Retinal pigment epithelial cell (primary cell): Measurements from ENCODE around the gene ZFPM1.
"Not testable (repeated sequence)": the region's sequence is repeated elsewhere in the genome, so short reads cannot be mapped to it uniquely, and the experiment has no call there.

Experiments used
- DNase-seq: peaks from one replicate; pipeline ENCODE4 v3.0.0-alpha.2; 2010; ENCODE audit warnings: low read depth
- H3K4me3 ChIP-seq: 2 replicates; pipeline ENCODE4 v1.5.1; 2011; ENCODE audit warnings: mild to moderate bottlenecking, low read length, control low read depth, moderate library complexity
- CTCF ChIP-seq: conservative IDR thresholded peaks from 2 replicates; pipeline ENCODE4 v1.5.1; 2011; ENCODE audit warnings: low read depth, low read length, control low read depth, inconsistent platforms

Gene ZFPM1

GRCh38 chr16:88514070-88514469, 61.0 kb downstream of the ZFPM1 start:
- H3K4me3 ChIP-seq: no peak overlapping the region
- no peak for DNase-seq
- no peak for TF ChIP-seq CTCF

GRCh38 chr16:88514526-88515232, 61.6 kb downstream of the ZFPM1 start:
- TF ChIP-seq CTCF: no peak

GRCh38 chr16:88515371-88515770, 62.3 kb downstream of the ZFPM1 start:
- no peak for TF ChIP-seq CTCF
- no peak overlapping the region for H3K4me3 ChIP-seq
- DNase-seq: no peak

More at GRCh38 chr16:88514526-88515232, 61.6 kb downstream of the ZFPM1 start:
- no peak overlapping the region for H3K4me3 ChIP-seq
- DNase-seq: no peak

- DNase-seq: no peak
- H3K4me3 ChIP-seq: no peak overlapping the region
- no peak for TF ChIP-seq CTCF
These were observed 63.0 kb downstream of the ZFPM1 start for GRCh38 chr16:88515925-88516594.

GRCh38 chr16:88516601-88517061, 63.6 kb downstream of the ZFPM1 start:
- DNase-seq: no peak
- TF ChIP-seq CTCF: no peak

GRCh38 chr16:88517208-88517774, 64.2 kb downstream of the ZFPM1 start:
- H3K4me3 ChIP-seq: not testable (repeated sequence)

More at GRCh38 chr16:88516601-88517061, 63.6 kb downstream of the ZFPM1 start:
- no peak overlapping the region for H3K4me3 ChIP-seq

GRCh38 chr16:88518411-88519111, 65.5 kb downstream of the ZFPM1 start:
- DNase-seq: not testable (repeated sequence)

More at GRCh38 chr16:88517208-88517774, 64.2 kb downstream of the ZFPM1 start:
- not testable (repeated sequence) for DNase-seq

More at GRCh38 chr16:88518411-88519111, 65.5 kb downstream of the ZFPM1 start:
- not testable (repeated sequence) for H3K4me3 ChIP-seq
